Tibial nerve (tissue), 4 donors: ENCODE results near the gene SLC25A30. TPM values are rescaled to one million over a fixed set of nuclear protein-coding genes. Genes with fewer than 3 reads are reported as not detected.

Experiments used
- DNase-seq, 2 donors: peaks; one replicate each; pipeline ENCODE4 v3.0.0-alpha.2; 2019; ENCODE audit warnings: low spot score in 2 of 2
- H3K27ac ChIP-seq, 4 donors: fragments of 200-600 bp; sonication (generic) in 3 of 4; one replicate each; pipeline ENCODE4 v1.5.1; 2017 to 2019; ENCODE audit warnings: mild to moderate bottlenecking in 1 of 4
- H3K27me3 ChIP-seq, 2 donors: fragments of 200-600 bp; sonication (generic) in 1 of 2; one replicate each; pipeline versions ENCODE4 v1.5.1 to v1.6.0; 2017 to 2019
- H3K36me3 ChIP-seq, 3 donors: fragments of 200-600 bp; sonication (generic); one replicate each; pipeline ENCODE4 v1.5.1; 2018 to 2019
- H3K4me1 ChIP-seq, 4 donors: fragments of 200-600 bp; sonication (generic) in 3 of 4; one replicate each; pipeline ENCODE4 v1.5.1; 2017 to 2019
- H3K4me3 ChIP-seq, 4 donors: fragments of 200-600 bp; sonication (generic) in 3 of 4; one replicate each; pipeline ENCODE4 v1.5.1; 2017 to 2019; ENCODE audit warnings: mild to moderate bottlenecking in 1 of 4, moderate library complexity in 1 of 4
- H3K9me3 ChIP-seq, 4 donors: fragments of 200-600 bp; sonication (generic) in 3 of 4; one replicate each; pipeline ENCODE4 v1.5.1; 2017 to 2019
- CTCF ChIP-seq, 5 experiments: fragments of 200-600 bp in 3 of 5; fragments of 450-650 bp in 2 of 5; sonication (generic) in 3 of 5; IDR thresholded peaks; one replicate each; pipeline ENCODE4 v1.5.1; 2016 to 2019; ENCODE audit warnings: antibody characterized with exemption in 5 of 5, mild to moderate bottlenecking in 3 of 5, moderate library complexity in 2 of 5
- EP300 ChIP-seq, 2 donors: sonication (generic); formaldehyde crosslinking; IDR thresholded peaks; one replicate each; pipeline ENCODE4 v1.6.1; 2017; ENCODE audit warnings: antibody characterized with exemption in 2 of 2, mild to moderate bottlenecking in 1 of 2
- POLR2A ChIP-seq, 2 donors: fragments of 450-650 bp; IDR thresholded peaks; one replicate each; pipeline ENCODE4 v1.6.1; 2017; ENCODE audit warnings: antibody characterized with exemption in 2 of 2, mild to moderate bottlenecking in 2 of 2, moderate library complexity in 2 of 2
- WGBS, 2 donors: methylation state at CpG; one replicate each; pipeline ENCODE4 v1.1.5; 2018; 5-methylcytosine and 5-hydroxymethylcytosine counted together
- total RNA-seq, 4 donors: library from RNA; depleted of rRNA; stranded (reverse); fragments of >200 nt; gene quantifications; one replicate each; pipeline ENCODE4 v1.1.0, GENCODE V29; 2016

Gene SLC25A30
- total RNA-seq: 10 to 100 TPM in 3 of 4 donors, 1 to 10 TPM in 1; 9.6 to 20.1 (median 12.0) TPM

DNA sequence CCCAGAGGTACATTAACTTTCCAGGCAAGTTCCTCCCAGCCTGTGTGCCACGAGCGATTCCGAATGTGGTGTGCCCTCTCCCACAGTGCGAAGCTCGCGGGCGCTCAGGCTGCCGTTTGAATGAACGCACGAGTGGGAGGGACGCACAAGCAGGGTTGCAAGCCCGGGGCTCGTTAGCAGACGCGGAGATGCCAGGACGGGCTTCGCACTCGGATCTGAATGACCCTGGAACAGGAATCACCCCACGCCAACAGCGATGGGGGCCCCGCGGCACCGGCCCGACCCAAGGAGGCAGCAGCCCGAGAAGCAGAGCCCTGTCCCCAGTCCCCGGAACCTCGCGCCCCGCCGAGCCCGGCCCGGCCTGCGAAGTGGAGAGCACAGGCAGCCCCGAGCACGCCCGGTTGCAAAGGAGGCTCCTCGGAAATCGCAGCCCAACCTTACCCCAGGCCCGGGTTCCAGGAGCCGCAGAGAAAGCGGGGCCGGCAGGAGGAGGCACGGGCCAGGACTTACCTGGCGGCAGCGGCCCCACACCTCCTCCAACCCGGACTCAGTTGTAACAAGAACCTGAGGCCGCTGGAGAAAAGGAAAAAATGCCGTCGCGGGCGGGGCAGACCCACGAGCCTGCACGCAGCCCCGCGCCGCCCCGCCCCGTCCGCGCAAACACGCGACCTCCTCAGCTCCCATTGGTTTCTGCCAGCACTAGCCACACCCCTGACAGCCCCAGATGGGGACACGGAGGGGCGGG, at the start of gene SLC25A30:
Gene SLC25A30 (minus strand): TSS at position 584 of the 745 bp plus-strand sequence. CDS start 6,948 bp downstream, outside the sequence.
- H3K9me3 ChIP-seq: no peaks in the 10 kb centered on the region
- H3K27me3 ChIP-seq: no peaks in the 10 kb centered on the region
- TF ChIP-seq EP300 (IDR thresholded peaks at IDR 0.05) (peak in 1 of 2 donors; percentile 76), POLR2A (IDR thresholded peaks at IDR 0.05) (peak; percentile 74 to 78), CTCF (IDR thresholded peaks at IDR 0.05) (no peak)
- peak; percentile 82 to 84 for DNase-seq
- H3K36me3 ChIP-seq: no peaks in the 10 kb centered on the region
- peak within 1 kb of the TSS; percentile 49 to 89 (median 62) for H3K4me3 ChIP-seq
- H3K4me1 ChIP-seq: peaks cover 0 to 34% (median 15%) of the 10 kb centered on the region in 4 donors
- 1 to 2% methylated on average over 32 to 54 of the region's 64 CpGs for WGBS, 2 donors
- peak within 1 kb of the TSS; percentile 67 to 93 (median 84) for H3K27ac ChIP-seq

- TF ChIP-seq CTCF (IDR thresholded peaks at IDR 0.05) (no peak), EP300 (IDR thresholded peaks at IDR 0.05) (no peak), POLR2A (IDR thresholded peaks at IDR 0.05) (no peak)
- H3K4me3 ChIP-seq: peak overlapping the region in 1 of 4 donors; percentile 98
- WGBS, 2 donors: 67 to 77% methylated on average over 4 of the region's 4 CpGs
- no peak overlapping the region for H3K27ac ChIP-seq
- no peaks in the 10 kb centered on the region for H3K9me3 ChIP-seq
- H3K27me3 ChIP-seq: no peaks in the 10 kb centered on the region
- no peaks in the 10 kb centered on the region for H3K36me3 ChIP-seq
- DNase-seq: no peak
- peaks cover 0 to 56% (median 16%) of the 10 kb centered on the region in 4 donors for H3K4me1 ChIP-seq
Measured at GRCh38 chr13:45466359-45466758, 48.2 kb upstream of the SLC25A30 start.

DNA sequence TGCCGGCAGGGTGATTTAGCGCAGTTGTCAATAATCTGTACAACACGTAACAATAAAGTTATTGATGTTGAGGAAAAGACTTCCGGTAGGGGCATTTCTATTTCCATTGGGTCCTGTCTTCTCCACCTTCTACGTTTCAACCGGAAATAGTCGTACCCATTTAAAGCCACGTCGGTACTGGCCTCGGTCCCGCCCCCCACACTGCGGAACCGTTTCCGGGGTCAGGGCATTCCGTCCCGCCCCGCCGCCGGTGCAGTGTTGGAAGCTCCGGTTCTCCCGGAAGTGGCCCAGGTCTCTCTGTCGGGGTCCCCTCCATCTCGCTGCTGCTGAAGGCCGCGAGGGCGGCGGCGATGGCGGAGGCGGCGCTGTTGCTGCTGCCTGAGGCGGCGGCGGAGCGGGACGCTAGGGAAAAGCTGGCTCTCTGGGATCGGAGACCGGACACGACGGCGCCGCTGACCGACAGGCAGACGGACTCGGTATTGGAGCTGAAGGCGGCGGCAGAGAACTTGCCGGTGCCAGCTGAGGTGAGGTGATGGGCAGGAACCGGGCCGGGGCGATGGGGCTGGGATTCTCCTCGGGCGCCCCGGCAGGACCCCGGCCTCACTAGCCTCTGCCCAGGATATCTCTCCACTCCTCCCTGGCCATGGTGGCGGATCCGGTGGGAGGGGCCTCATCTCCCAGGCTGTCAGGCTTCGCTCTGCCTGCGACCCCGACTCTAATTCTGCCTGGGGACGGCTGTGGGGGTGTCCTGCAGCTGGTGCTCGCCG, 46.7 kb upstream of the SLC25A30 start, which contains the start of gene COG3:
Gene COG3 (plus strand): TSS at position 253 of the 767 bp plus-strand sequence. CDS start 98 bp downstream, at position 351.
- Histone ChIP-seq H3K27ac (peak within 1 kb of the TSS; percentile 68 to 95 (median 94)), H3K4me1 (peaks cover 0 to 48% (median 16%) of the 10 kb centered on the region in 4 donors), H3K27me3 (no peaks in the 10 kb centered on the region), H3K4me3 (peak within 1 kb of the TSS; percentile 86 to 98 (median 94)), H3K9me3 (no peaks in the 10 kb centered on the region), H3K36me3 (no peaks in the 10 kb centered on the region)
- TF ChIP-seq EP300 (IDR thresholded peaks at IDR 0.05) (peak; percentile 80 to 86), POLR2A (IDR thresholded peaks at IDR 0.05) (peak in 1 of 2 donors; percentile 56), CTCF (IDR thresholded peaks at IDR 0.05) (peak in 3 of 5 experiments; percentile 17 to 67 (median 62))
- WGBS, 2 donors: 0 to 1% methylated on average over 33 to 37 of the region's 63 CpGs
- peak; percentile 90 to 94 for DNase-seq

- Histone ChIP-seq H3K9me3 (no peaks in the 10 kb centered on the region), H3K27ac (peak overlapping the region; percentile 68 to 95 (median 94)), H3K36me3 (no peaks in the 10 kb centered on the region), H3K4me1 (peaks cover 0 to 43% (median 16%) of the 10 kb centered on the region in 4 donors), H3K4me3 (peak overlapping the region; percentile 36 to 98 (median 90)), H3K27me3 (no peaks in the 10 kb centered on the region)
- 82% methylated on average over 9 of the region's 9 CpGs for WGBS, 2 donors
- DNase-seq: no peak
- TF ChIP-seq POLR2A (IDR thresholded peaks at IDR 0.05) (no peak), EP300 (IDR thresholded peaks at IDR 0.05) (no peak), CTCF (IDR thresholded peaks at IDR 0.05) (peak in 1 of 5 experiments; percentile 33)
Measured at GRCh38 chr13:45464141-45464686, 46.0 kb upstream of the SLC25A30 start.
